Peyer's patch (tissue), 4 donors: ENCODE data around the gene NAT16.

Experiments
- POLR2A ChIP-seq, 2 donors: fragments of 450-650 bp; IDR thresholded peaks; one replicate each; pipeline ENCODE4 v1.5.1; 2017; ENCODE audit warnings: antibody characterized with exemption in 2 of 2, mild to moderate bottlenecking in 2 of 2, moderate library complexity in 2 of 2
- TF ChIP-seq, protein P1 (sequence below), 6 experiments: fragments of 450-650 bp in 4 of 6; fragments of 200-600 bp in 2 of 6; sonication (generic) in 1 of 6; IDR thresholded peaks; one replicate each; pipeline ENCODE4 v1.5.1; 2017 to 2019; ENCODE audit warnings: antibody characterized with exemption in 6 of 6, mild to moderate bottlenecking in 3 of 6, moderate library complexity in 1 of 6

- TF ChIP-seq, protein P1, sequence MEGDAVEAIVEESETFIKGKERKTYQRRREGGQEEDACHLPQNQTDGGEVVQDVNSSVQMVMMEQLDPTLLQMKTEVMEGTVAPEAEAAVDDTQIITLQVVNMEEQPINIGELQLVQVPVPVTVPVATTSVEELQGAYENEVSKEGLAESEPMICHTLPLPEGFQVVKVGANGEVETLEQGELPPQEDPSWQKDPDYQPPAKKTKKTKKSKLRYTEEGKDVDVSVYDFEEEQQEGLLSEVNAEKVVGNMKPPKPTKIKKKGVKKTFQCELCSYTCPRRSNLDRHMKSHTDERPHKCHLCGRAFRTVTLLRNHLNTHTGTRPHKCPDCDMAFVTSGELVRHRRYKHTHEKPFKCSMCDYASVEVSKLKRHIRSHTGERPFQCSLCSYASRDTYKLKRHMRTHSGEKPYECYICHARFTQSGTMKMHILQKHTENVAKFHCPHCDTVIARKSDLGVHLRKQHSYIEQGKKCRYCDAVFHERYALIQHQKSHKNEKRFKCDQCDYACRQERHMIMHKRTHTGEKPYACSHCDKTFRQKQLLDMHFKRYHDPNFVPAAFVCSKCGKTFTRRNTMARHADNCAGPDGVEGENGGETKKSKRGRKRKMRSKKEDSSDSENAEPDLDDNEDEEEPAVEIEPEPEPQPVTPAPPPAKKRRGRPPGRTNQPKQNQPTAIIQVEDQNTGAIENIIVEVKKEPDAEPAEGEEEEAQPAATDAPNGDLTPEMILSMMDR (IDR thresholded peaks at IDR 0.05) = peak in 1 of 6 experiments; percentile 22
- peak; percentile 43 to 64 for TF ChIP-seq POLR2A (IDR thresholded peaks at IDR 0.05)
These were observed 53.2 kb downstream of the NAT16 start, which contains the start of gene SERPINE1 for GRCh38 chr7:101126651-101127459.
